Measurements from ENCODE around the gene TMC5.

DNA sequence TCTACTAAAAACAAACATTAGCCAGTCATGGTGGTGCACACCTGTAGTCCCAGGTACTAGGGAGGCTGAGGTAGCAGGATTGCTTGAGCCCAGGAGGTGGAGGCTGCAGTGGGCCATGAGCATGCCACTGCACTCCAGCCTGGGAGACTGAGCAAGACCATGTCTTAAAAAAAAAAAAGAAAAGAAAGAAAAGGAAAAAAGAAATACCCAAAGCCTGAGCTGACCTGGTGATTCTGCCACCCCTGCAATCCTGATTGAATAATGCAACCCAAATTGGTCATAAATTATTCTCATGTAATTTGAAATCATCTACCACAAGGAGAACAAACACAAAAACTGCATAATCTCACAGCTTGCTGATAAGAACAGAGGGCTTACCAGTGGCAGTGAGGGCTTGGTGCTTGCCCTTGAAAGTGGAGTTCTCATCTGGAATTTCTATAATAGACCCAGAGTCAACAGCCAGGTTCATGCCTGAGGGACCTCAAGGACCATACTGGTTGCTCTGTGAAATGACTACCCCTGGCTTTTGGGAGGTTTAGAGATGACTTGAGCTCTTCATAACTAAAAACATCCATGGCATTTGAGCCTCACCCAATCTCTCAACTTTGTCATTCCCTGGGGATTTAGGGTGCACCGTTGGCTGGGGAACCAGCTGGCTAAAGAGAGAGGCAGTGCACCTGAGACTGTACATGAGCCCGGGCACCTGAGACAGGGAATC, 35.4 kb upstream of the TMC5 start:
- TF ChIP-seq POLR2A (IDR thresholded peaks at IDR 0.05) (no peak), EP300 (IDR thresholded peaks at IDR 0.05) (no peak)
- TF ChIP-seq, protein P1, sequence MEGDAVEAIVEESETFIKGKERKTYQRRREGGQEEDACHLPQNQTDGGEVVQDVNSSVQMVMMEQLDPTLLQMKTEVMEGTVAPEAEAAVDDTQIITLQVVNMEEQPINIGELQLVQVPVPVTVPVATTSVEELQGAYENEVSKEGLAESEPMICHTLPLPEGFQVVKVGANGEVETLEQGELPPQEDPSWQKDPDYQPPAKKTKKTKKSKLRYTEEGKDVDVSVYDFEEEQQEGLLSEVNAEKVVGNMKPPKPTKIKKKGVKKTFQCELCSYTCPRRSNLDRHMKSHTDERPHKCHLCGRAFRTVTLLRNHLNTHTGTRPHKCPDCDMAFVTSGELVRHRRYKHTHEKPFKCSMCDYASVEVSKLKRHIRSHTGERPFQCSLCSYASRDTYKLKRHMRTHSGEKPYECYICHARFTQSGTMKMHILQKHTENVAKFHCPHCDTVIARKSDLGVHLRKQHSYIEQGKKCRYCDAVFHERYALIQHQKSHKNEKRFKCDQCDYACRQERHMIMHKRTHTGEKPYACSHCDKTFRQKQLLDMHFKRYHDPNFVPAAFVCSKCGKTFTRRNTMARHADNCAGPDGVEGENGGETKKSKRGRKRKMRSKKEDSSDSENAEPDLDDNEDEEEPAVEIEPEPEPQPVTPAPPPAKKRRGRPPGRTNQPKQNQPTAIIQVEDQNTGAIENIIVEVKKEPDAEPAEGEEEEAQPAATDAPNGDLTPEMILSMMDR (IDR thresholded peaks at IDR 0.05) = no peak
